Measurements from ENCODE around the gene ZBTB49. TPM values are rescaled to one million over a fixed set of nuclear protein-coding genes. Genes with fewer than 3 reads are reported as not detected.

Gene ZBTB49
- total and polyA plus RNA-seq, 7 donors: 0.69 to 6.2 (median 4.1) TPM

DNA sequence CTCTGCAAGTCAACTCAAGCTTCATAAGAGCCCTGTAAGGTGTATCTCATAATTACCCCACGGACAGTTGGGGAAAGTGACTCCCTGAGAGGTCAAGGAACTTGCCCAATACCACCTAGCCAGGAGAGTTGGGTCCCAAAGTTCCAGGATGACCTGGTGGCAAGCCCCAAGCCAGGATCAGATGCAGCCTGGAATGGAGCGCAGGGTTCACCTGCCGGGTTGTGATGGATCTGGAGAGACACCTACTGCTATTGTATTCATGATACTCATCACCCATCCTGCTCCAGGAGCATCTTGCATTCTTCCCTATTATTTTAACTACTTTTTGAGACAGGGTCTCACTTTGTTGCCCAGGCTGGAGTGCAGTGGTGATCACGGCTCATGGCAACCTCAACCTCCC lies 36.1 kb downstream of the ZBTB49 start:
- peaks cover 0 to 15% (median 8%) of the 10 kb centered on the region in 4 donors for H3K36me3 ChIP-seq
- H3K27me3 ChIP-seq: no peaks in the 10 kb centered on the region
- intact Hi-C loops (cut with DNase I): no loop called here
- no peak overlapping the region for H3K27ac ChIP-seq
- peak; percentile 27 for DNase-seq
- 92 to 94% methylated on average over 4 of the region's 4 CpGs for WGBS, 2 donors
- no peaks in the 10 kb centered on the region for H3K4me1 ChIP-seq
- H3K9me3 ChIP-seq: no peaks in the 10 kb centered on the region
- no peak overlapping the region for H3K4me3 ChIP-seq
- TF ChIP-seq EP300 (IDR thresholded peaks at IDR 0.05) (no peak), POLR2AphosphoS5 (IDR thresholded peaks at IDR 0.05) (no peak), POLR2A (IDR thresholded peaks at IDR 0.05) (no peak)
- TF ChIP-seq, protein P1, sequence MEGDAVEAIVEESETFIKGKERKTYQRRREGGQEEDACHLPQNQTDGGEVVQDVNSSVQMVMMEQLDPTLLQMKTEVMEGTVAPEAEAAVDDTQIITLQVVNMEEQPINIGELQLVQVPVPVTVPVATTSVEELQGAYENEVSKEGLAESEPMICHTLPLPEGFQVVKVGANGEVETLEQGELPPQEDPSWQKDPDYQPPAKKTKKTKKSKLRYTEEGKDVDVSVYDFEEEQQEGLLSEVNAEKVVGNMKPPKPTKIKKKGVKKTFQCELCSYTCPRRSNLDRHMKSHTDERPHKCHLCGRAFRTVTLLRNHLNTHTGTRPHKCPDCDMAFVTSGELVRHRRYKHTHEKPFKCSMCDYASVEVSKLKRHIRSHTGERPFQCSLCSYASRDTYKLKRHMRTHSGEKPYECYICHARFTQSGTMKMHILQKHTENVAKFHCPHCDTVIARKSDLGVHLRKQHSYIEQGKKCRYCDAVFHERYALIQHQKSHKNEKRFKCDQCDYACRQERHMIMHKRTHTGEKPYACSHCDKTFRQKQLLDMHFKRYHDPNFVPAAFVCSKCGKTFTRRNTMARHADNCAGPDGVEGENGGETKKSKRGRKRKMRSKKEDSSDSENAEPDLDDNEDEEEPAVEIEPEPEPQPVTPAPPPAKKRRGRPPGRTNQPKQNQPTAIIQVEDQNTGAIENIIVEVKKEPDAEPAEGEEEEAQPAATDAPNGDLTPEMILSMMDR (IDR thresholded peaks at IDR 0.05): no peak

GRCh38 chr4:4327652-4328121 lies 37.6 kb downstream of the ZBTB49 start:
- peak in 1 of 4 donors; percentile 22 for TF ChIP-seq POLR2AphosphoS5 (IDR thresholded peaks at IDR 0.05)
- TF ChIP-seq, protein P1 (IDR thresholded peaks at IDR 0.05): no peak
- no peak overlapping the region for H3K4me3 ChIP-seq
- peak; percentile 66 for DNase-seq
- H3K27me3 ChIP-seq: no peaks in the 10 kb centered on the region
- intact Hi-C loops (cut with DNase I): no loop called here
- no peaks in the 10 kb centered on the region for H3K4me1 ChIP-seq
- no peaks in the 10 kb centered on the region for H3K9me3 ChIP-seq
- peaks cover 0 to under 1% (median under 1%) of the 10 kb centered on the region in 4 donors for H3K36me3 ChIP-seq
- WGBS, 2 donors: 35 to 44% methylated on average over 22 of the region's 22 CpGs
- no peak overlapping the region for H3K27ac ChIP-seq

- intact Hi-C loops (cut with DNase I): no loop called here
- TF ChIP-seq EP300 (IDR thresholded peaks at IDR 0.05) (no peak), POLR2AphosphoS5 (IDR thresholded peaks at IDR 0.05) (no peak), POLR2A (IDR thresholded peaks at IDR 0.05) (no peak)
- TF ChIP-seq, protein P1 (IDR thresholded peaks at IDR 0.05): no peak
- WGBS, 2 donors: 93 to 98% methylated on average over 1 of the region's 1 CpG
- Histone ChIP-seq H3K9me3 (no peaks in the 10 kb centered on the region), H3K27me3 (no peaks in the 10 kb centered on the region), H3K36me3 (no peaks in the 10 kb centered on the region), H3K4me1 (no peaks in the 10 kb centered on the region), H3K27ac (no peak overlapping the region), H3K4me3 (no peak overlapping the region)
- peak; percentile 11 for DNase-seq
Measured at GRCh38 chr4:4328206-4328605, 38.2 kb downstream of the ZBTB49 start.

GRCh38 chr4:4328840-4329239 lies 38.8 kb downstream of the ZBTB49 start:
- H3K36me3 ChIP-seq: no peaks in the 10 kb centered on the region
- intact Hi-C loops (cut with DNase I): no loop called here
- TF ChIP-seq, protein P1 (IDR thresholded peaks at IDR 0.05): no peak
- TF ChIP-seq EP300 (IDR thresholded peaks at IDR 0.05) (no peak), POLR2AphosphoS5 (IDR thresholded peaks at IDR 0.05) (no peak), POLR2A (IDR thresholded peaks at IDR 0.05) (no peak)
- H3K9me3 ChIP-seq: no peaks in the 10 kb centered on the region
- no peak overlapping the region for H3K27ac ChIP-seq
- WGBS, 2 donors: 89 to 91% methylated on average over 4 of the region's 4 CpGs
- no peaks in the 10 kb centered on the region for H3K27me3 ChIP-seq
- no peaks in the 10 kb centered on the region for H3K4me1 ChIP-seq
- H3K4me3 ChIP-seq: no peak overlapping the region
- peak; percentile 14 for DNase-seq

GRCh38 chr4:4329496-4329895 lies 39.4 kb downstream of the ZBTB49 start:
- TF ChIP-seq EP300 (IDR thresholded peaks at IDR 0.05): no peak
- no peak for TF ChIP-seq POLR2AphosphoS5 (IDR thresholded peaks at IDR 0.05)
- TF ChIP-seq, protein P1 (IDR thresholded peaks at IDR 0.05): no peak
- no peak for TF ChIP-seq POLR2A (IDR thresholded peaks at IDR 0.05)
- no peaks in the 10 kb centered on the region for H3K27me3 ChIP-seq
- no peaks in the 10 kb centered on the region for H3K36me3 ChIP-seq
- H3K4me1 ChIP-seq: no peaks in the 10 kb centered on the region
- intact Hi-C loops (cut with DNase I): no loop called here
- no peak overlapping the region for H3K4me3 ChIP-seq
- 92 to 95% methylated on average over 10 of the region's 10 CpGs for WGBS, 2 donors
- peak; percentile 34 for DNase-seq
- H3K27ac ChIP-seq: no peak overlapping the region
- no peaks in the 10 kb centered on the region for H3K9me3 ChIP-seq

Measured in sigmoid colon (tissue), 7 donors.